Gastroesophageal sphincter (tissue), 4 donors: ENCODE data around the gene HCRTR1. TPM values are rescaled to one million over a fixed set of nuclear protein-coding genes. Genes with fewer than 3 reads are reported as not detected.

Source experiments
- ATAC-seq: fragments of 150-250 bp; one replicate; pipeline ENCODE4 v1.9.1; 2016; ENCODE audit warnings: mild to moderate bottlenecking, moderate library complexity
- H3K27ac ChIP-seq, 4 donors: fragments of 200-600 bp; sonication (generic) in 3 of 4; 1 replicate in 3 of 4; 2 replicates in 1 of 4; pipeline ENCODE4 v1.5.1; 2016 to 2019
- H3K27me3 ChIP-seq: fragments of 200-600 bp; sonication (generic); one replicate; pipeline ENCODE4 v1.5.1; 2019
- H3K36me3 ChIP-seq, 2 donors: fragments of 200-600 bp; sonication (generic); one replicate each; pipeline ENCODE4 v1.5.1; 2019; ENCODE audit warnings: control low read depth in 1 of 2
- H3K4me1 ChIP-seq, 3 donors: fragments of 200-600 bp; sonication (generic); 1 replicate in 2 of 3; 2 replicates in 1 of 3; pipeline ENCODE4 v1.5.1; 2016 to 2019; ENCODE audit warnings: control low read depth in 2 of 3
- H3K4me3 ChIP-seq, 2 donors: fragments of 200-600 bp; sonication (generic); one replicate each; pipeline ENCODE4 v1.5.1; 2019; ENCODE audit warnings: mild to moderate bottlenecking in 1 of 2, moderate library complexity in 1 of 2
- H3K9me3 ChIP-seq, 3 donors: fragments of 200-600 bp; sonication (generic); one replicate each; pipeline ENCODE4 v1.5.1; 2017 to 2019; ENCODE audit warnings: control low read depth in 2 of 3
- EP300 ChIP-seq: sonication (generic); formaldehyde crosslinking; IDR thresholded peaks from one replicate; pipeline ENCODE4 v1.6.1; 2017; ENCODE audit warnings: antibody characterized with exemption, mild to moderate bottlenecking
- POLR2A ChIP-seq, 2 donors: fragments of 450-650 bp; IDR thresholded peaks; one replicate each; pipeline ENCODE4 v1.6.1; 2017; ENCODE audit warnings: antibody characterized with exemption in 2 of 2, mild to moderate bottlenecking in 2 of 2, moderate library complexity in 1 of 2
- POLR2AphosphoS5 ChIP-seq: sonication (generic); formaldehyde crosslinking; IDR thresholded peaks from one replicate; pipeline ENCODE4 v1.6.1; 2017; ENCODE audit warnings: antibody characterized with exemption
- WGBS, 2 donors: methylation state at CpG; one replicate each; pipeline ENCODE4 v1.1.5; 2018; ENCODE audit warnings: low coverage in 1 of 2; 5-methylcytosine and 5-hydroxymethylcytosine counted together
- total RNA-seq, 4 donors: library from RNA; depleted of rRNA; stranded (reverse); fragments of >200 nt; gene quantifications; one replicate each; pipeline ENCODE4 v1.1.0, GENCODE V29; 2016
- TF ChIP-seq, protein P1 (sequence below), 4 experiments: fragments of 200-600 bp in 2 of 4; fragments of 450-650 bp in 2 of 4; sonication (generic) in 1 of 4; IDR thresholded peaks; one replicate each; pipeline ENCODE4 v1.5.1; 2017 to 2019; ENCODE audit warnings: antibody characterized with exemption in 4 of 4, mild to moderate bottlenecking in 2 of 4, moderate library complexity in 2 of 4

The HCRTR1 gene
- total RNA-seq, 4 donors from 2014 or later, result 0.23 to 0.82 (median 0.67) TPM; not detected in 1

- WGBS, 2 donors, result 86% methylated on average over 2 to 3 of the region's 5 CpGs
- H3K9me3 ChIP-seq, result no peaks in the 10 kb centered on the region
- no peak for ATAC-seq
These were observed 4.0 kb downstream of the HCRTR1 start for GRCh38 chr1:31621498-31621820.

GRCh38 chr1:31621847-31622730 lies 4.6 kb downstream of the HCRTR1 start:
- TF ChIP-seq POLR2AphosphoS5 (no peak), EP300 (no peak), POLR2A (IDR thresholded peaks at IDR 0.05) (no peak)
- TF ChIP-seq, protein P1, sequence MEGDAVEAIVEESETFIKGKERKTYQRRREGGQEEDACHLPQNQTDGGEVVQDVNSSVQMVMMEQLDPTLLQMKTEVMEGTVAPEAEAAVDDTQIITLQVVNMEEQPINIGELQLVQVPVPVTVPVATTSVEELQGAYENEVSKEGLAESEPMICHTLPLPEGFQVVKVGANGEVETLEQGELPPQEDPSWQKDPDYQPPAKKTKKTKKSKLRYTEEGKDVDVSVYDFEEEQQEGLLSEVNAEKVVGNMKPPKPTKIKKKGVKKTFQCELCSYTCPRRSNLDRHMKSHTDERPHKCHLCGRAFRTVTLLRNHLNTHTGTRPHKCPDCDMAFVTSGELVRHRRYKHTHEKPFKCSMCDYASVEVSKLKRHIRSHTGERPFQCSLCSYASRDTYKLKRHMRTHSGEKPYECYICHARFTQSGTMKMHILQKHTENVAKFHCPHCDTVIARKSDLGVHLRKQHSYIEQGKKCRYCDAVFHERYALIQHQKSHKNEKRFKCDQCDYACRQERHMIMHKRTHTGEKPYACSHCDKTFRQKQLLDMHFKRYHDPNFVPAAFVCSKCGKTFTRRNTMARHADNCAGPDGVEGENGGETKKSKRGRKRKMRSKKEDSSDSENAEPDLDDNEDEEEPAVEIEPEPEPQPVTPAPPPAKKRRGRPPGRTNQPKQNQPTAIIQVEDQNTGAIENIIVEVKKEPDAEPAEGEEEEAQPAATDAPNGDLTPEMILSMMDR (IDR thresholded peaks at IDR 0.05), result no peak
- 43 to 65% methylated on average over 3 of the region's 15 CpGs for WGBS, 2 donors
- ATAC-seq, result no peak
- H3K27me3 ChIP-seq, result peaks cover 25% of the 10 kb centered on the region
- peaks cover 0 to 6% of the 10 kb centered on the region in 2 donors for H3K36me3 ChIP-seq
- no peak overlapping the region for H3K27ac ChIP-seq
- H3K4me3 ChIP-seq, result no peak overlapping the region
- peaks cover 0 to 26% (median 11%) of the 10 kb centered on the region in 3 donors for H3K4me1 ChIP-seq
- no peaks in the 10 kb centered on the region for H3K9me3 ChIP-seq

More at GRCh38 chr1:31621498-31621820, 4.0 kb downstream of the HCRTR1 start:
- H3K4me1 ChIP-seq, result peaks cover 0 to 20% (median 11%) of the 10 kb centered on the region in 3 donors
- peaks cover 0 to 1% of the 10 kb centered on the region in 2 donors for H3K36me3 ChIP-seq
- TF ChIP-seq POLR2AphosphoS5 (no peak), POLR2A (IDR thresholded peaks at IDR 0.05) (no peak), EP300 (no peak)
- TF ChIP-seq, protein P1 (IDR thresholded peaks at IDR 0.05), result no peak
- no peak overlapping the region for H3K27ac ChIP-seq
- no peak overlapping the region for H3K4me3 ChIP-seq
- peaks cover 31% of the 10 kb centered on the region for H3K27me3 ChIP-seq

GRCh38 chr1:31623365-31623764 lies 5.9 kb downstream of the HCRTR1 start:
- H3K27ac ChIP-seq, result no peak overlapping the region
- TF ChIP-seq EP300 (no peak), POLR2AphosphoS5 (no peak), POLR2A (IDR thresholded peaks at IDR 0.05) (no peak)
- TF ChIP-seq, protein P1 (IDR thresholded peaks at IDR 0.05), result no peak
- H3K9me3 ChIP-seq, result no peaks in the 10 kb centered on the region
- no peak for ATAC-seq
- H3K36me3 ChIP-seq, result peaks cover 0 to 18% of the 10 kb centered on the region in 2 donors
- peaks cover 0 to 26% (median 0%) of the 10 kb centered on the region in 3 donors for H3K4me1 ChIP-seq
- H3K4me3 ChIP-seq, result no peak overlapping the region
- peaks cover 12% of the 10 kb centered on the region for H3K27me3 ChIP-seq
- WGBS, 2 donors, result 93 to 98% methylated on average over 3 to 4 of the region's 12 CpGs

GRCh38 chr1:31624309-31624708 lies 6.8 kb downstream of the HCRTR1 start:
- Histone ChIP-seq H3K4me1 (peaks cover 0 to 28% (median 0%) of the 10 kb centered on the region in 3 donors), H3K27me3 (peaks cover 2% of the 10 kb centered on the region), H3K4me3 (no peak overlapping the region), H3K27ac (no peak overlapping the region), H3K36me3 (peaks cover 0 to 27% of the 10 kb centered on the region in 2 donors), H3K9me3 (no peaks in the 10 kb centered on the region)
- ATAC-seq, result no peak
- 50 to 70% methylated on average over 1 to 5 of the region's 5 CpGs for WGBS, 2 donors
- TF ChIP-seq, protein P1 (IDR thresholded peaks at IDR 0.05), result no peak
- TF ChIP-seq POLR2A (IDR thresholded peaks at IDR 0.05) (no peak), POLR2AphosphoS5 (no peak), EP300 (no peak)
